H9 (cell line): ENCODE measurements around the gene RPS4Y1. TPM values are rescaled to one million over a fixed set of nuclear protein-coding genes. Genes with fewer than 3 reads are reported as not detected.
"Not testable (repeated sequence)": the region's sequence is repeated elsewhere in the genome, so short reads cannot be mapped to it uniquely, and the experiment has no call there.

Source experiments
- DNase-seq: peaks from one replicate; pipeline ENCODE4 v3.0.0-alpha.2; 2017
- H2AFZ ChIP-seq: one replicate; pipeline ENCODE4 v1.6.1; 2013; ENCODE audit warnings: mild to moderate bottlenecking, low read length, control low read depth, moderate library complexity
- H2AK5ac ChIP-seq: 2 replicates; pipeline ENCODE4 v1.6.1; 2013; ENCODE audit warnings: low read length, control low read depth, mixed read lengths; ENCODE audit not compliant: insufficient read length
- H2BK120ac ChIP-seq: one replicate; pipeline ENCODE4 v1.6.1; 2013; ENCODE audit warnings: low read depth, mild to moderate bottlenecking, low read length, control low read depth, inconsistent platforms; ENCODE audit not compliant: poor library complexity, severe bottlenecking
- H2BK12ac ChIP-seq: 2 replicates; pipeline ENCODE4 v1.6.1; 2013; ENCODE audit warnings: low read length, control low read depth, mixed read lengths, low read depth; ENCODE audit not compliant: insufficient read length
- H2BK15ac ChIP-seq: 2 replicates; pipeline ENCODE4 v1.6.1; 2013; ENCODE audit warnings: low read depth, low read length, control low read depth
- H2BK20ac ChIP-seq: one replicate; pipeline ENCODE4 v1.6.1; 2013; ENCODE audit warnings: low read depth, mild to moderate bottlenecking, low read length, control low read depth, inconsistent platforms; ENCODE audit not compliant: poor library complexity, severe bottlenecking
- H2BK5ac ChIP-seq: 2 replicates; pipeline ENCODE4 v1.6.1; 2013; ENCODE audit warnings: low read length, control low read depth, mixed read lengths; ENCODE audit not compliant: insufficient read length
- H3K14ac ChIP-seq: 2 replicates; pipeline ENCODE4 v1.6.1; 2013; ENCODE audit warnings: low read length, control low read depth; ENCODE audit not compliant: insufficient read depth
- H3K18ac ChIP-seq: 2 replicates; pipeline ENCODE4 v1.6.1; 2013; ENCODE audit warnings: low read depth, mild to moderate bottlenecking, mixed read lengths, low read length, control low read depth; ENCODE audit not compliant: insufficient read length
- H3K23ac ChIP-seq: 2 replicates; pipeline ENCODE4 v1.6.1; 2013; ENCODE audit warnings: low read length, control low read depth, mixed read lengths, low read depth; ENCODE audit not compliant: insufficient read length
- H3K23me2 ChIP-seq: 2 replicates; pipeline ENCODE4 v1.6.1; 2013; ENCODE audit warnings: low read depth, mild to moderate bottlenecking, mixed read lengths, low read length, control low read depth; ENCODE audit not compliant: insufficient read length, poor library complexity, severe bottlenecking
- H3K27ac ChIP-seq: 2 replicates; pipeline ENCODE4 v1.5.1; 2013; ENCODE audit warnings: low read length, control low read depth, mixed read lengths, low read depth; ENCODE audit not compliant: insufficient read length
- H3K27me3 ChIP-seq: 2 replicates; pipeline ENCODE4 v1.6.1; 2013; ENCODE audit warnings: low read length, control low read depth, inconsistent platforms; ENCODE audit not compliant: insufficient read depth
- H3K4ac ChIP-seq: 2 replicates; pipeline ENCODE4 v1.6.1; 2013; ENCODE audit warnings: low read depth, mild to moderate bottlenecking, control low read depth, inconsistent platforms, low read length, moderate library complexity
- H3K4me1 ChIP-seq: 2 replicates; pipeline ENCODE4 v1.6.1; 2013; ENCODE audit warnings: low read length, control low read depth, inconsistent platforms; ENCODE audit not compliant: insufficient read depth
- H3K4me2 ChIP-seq: 2 replicates; pipeline ENCODE4 v1.6.1; 2013; ENCODE audit warnings: low read length, control low read depth, mixed read lengths; ENCODE audit not compliant: insufficient read length, insufficient read depth
- H3K56ac ChIP-seq: 2 replicates; pipeline ENCODE4 v1.6.1; 2013; ENCODE audit warnings: low read depth, mild to moderate bottlenecking, mixed read lengths, low read length, control low read depth; ENCODE audit not compliant: insufficient read length
- H3K79me1 ChIP-seq: 2 replicates; pipeline ENCODE4 v1.6.1; 2013; ENCODE audit warnings: low read depth, mild to moderate bottlenecking, moderate library complexity, low read length, control low read depth, inconsistent platforms; ENCODE audit not compliant: insufficient read depth, poor library complexity, severe bottlenecking
- H3K79me2 ChIP-seq: 2 replicates; pipeline ENCODE4 v1.6.1; 2013; ENCODE audit warnings: low read length, control low read depth, inconsistent platforms; ENCODE audit not compliant: insufficient read depth
- H3K9ac ChIP-seq: 2 replicates; pipeline ENCODE4 v1.6.1; 2013; ENCODE audit warnings: low read length, control low read depth, mixed read lengths; ENCODE audit not compliant: insufficient read length; ENCODE audit errors: extremely low read depth
- H3K9me3 ChIP-seq: one replicate; pipeline ENCODE4 v1.6.1; 2013; ENCODE audit warnings: low read depth, low read length, inconsistent platforms; ENCODE audit not compliant: control insufficient read depth
- H3T11ph ChIP-seq: one replicate; pipeline ENCODE4 v1.6.1; 2013; ENCODE audit warnings: mild to moderate bottlenecking, low read length, control low read depth, inconsistent platforms
- H4K20me1 ChIP-seq: one replicate; pipeline ENCODE4 v1.6.1; 2013; ENCODE audit not compliant: control insufficient read depth, insufficient read length, insufficient read depth
- H4K5ac ChIP-seq: 2 replicates; pipeline ENCODE4 v1.6.1; 2013; ENCODE audit warnings: low read depth, mild to moderate bottlenecking, mixed read lengths, low read length, control low read depth; ENCODE audit not compliant: insufficient read length
- H4K8ac ChIP-seq: replicated peaks from 2 replicates; pipeline ENCODE4 v1.6.1; 2013; ENCODE audit warnings: low read length, control low read depth, mixed read lengths, low read depth; ENCODE audit not compliant: insufficient read length
- H4K91ac ChIP-seq: 2 replicates; pipeline ENCODE4 v1.6.1; 2013; ENCODE audit warnings: low read depth, mild to moderate bottlenecking, moderate library complexity, mixed read lengths, low read length, control low read depth; ENCODE audit not compliant: insufficient read length
- H3K27ac Mint-ChIP-seq, 3 experiments: 2 replicates in 2 of 3; 3 replicates in 1 of 3; pipeline ENCODE4 v1.8.0; 2020 to 2021; ENCODE audit warnings: mixed read lengths in 3 of 3, mild to moderate bottlenecking in 1 of 3, moderate library complexity in 1 of 3
- H3K27me3 Mint-ChIP-seq: 2 replicates; pipeline ENCODE4 v1.8.0; 2021; ENCODE audit warnings: low read depth, mild to moderate bottlenecking, moderate library complexity, mixed read lengths
- H3K36me3 Mint-ChIP-seq, 3 experiments: 2 replicates in 2 of 3; 3 replicates in 1 of 3; pipeline ENCODE4 v1.8.0; 2020 to 2021; ENCODE audit warnings: low read depth in 3 of 3, mixed read lengths in 3 of 3; ENCODE audit not compliant: insufficient read depth in 1 of 3
- H3K4me1 Mint-ChIP-seq, 2 experiments: 2 replicates each; pipeline ENCODE4 v1.8.0; 2020; ENCODE audit warnings: mixed read lengths in 2 of 2
- H3K4me3 Mint-ChIP-seq, 2 experiments: 2 replicates in 1 of 2; 3 replicates in 1 of 2; pipeline ENCODE4 v1.8.0; 2020 to 2021; ENCODE audit warnings: mild to moderate bottlenecking in 2 of 2, mixed read lengths in 2 of 2, moderate library complexity in 1 of 2
- H3K9me3 Mint-ChIP-seq, 2 experiments: 2 replicates in 1 of 2; 3 replicates in 1 of 2; pipeline ENCODE4 v1.8.0; 2020; ENCODE audit warnings: mild to moderate bottlenecking in 2 of 2, mixed read lengths in 2 of 2, moderate library complexity in 1 of 2
- WGBS: extraction: QIAGEN DNeasy Blood & Tissue Kit; methylation state at CpG from one replicate; pipeline ENCODE4 v1.1.7; 2013; ENCODE audit warnings: missing lambda C conversion rate, low lambda C conversion rate, mixed read lengths; ENCODE audit not compliant: insufficient read length; ENCODE audit errors: extremely low coverage; 5-methylcytosine and 5-hydroxymethylcytosine counted together
- total RNA-seq: library from RNA; stranded (reverse); gene quantifications from 2 replicates; pipeline ENCODE4 v1.2.1, GENCODE V29; 2021
- TF ChIP-seq, protein P1 (sequence below): fragments of 200-600 bp; sonication (generic); conservative IDR thresholded peaks from 3 replicates; pipeline ENCODE4 v1.8.0; 2021; ENCODE audit warnings: antibody characterized with exemption, mild to moderate bottlenecking

The RPS4Y1 gene
- total RNA-seq, 1 experiment from 2014 or later = not detected

DNA sequence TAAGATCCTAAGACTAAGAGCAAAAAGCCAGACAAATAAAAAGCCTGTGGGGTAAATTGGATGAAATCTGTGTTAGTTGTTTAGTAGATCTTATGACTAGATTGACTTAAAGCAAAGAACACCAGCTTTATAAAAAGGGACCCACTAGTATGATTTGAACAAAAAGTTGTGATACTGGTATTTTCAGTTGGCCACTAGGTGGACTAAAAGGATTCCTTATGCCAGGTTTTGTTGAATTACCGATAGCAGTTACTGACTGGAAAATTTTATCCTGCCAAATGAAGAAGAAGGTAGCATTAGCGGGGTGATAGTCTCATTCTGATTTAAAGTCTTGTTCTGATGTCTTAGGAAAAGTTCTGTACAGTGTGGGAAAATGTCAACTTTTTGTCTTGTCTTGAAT is 41.2 kb upstream of the RPS4Y1 start:
- TF ChIP-seq, protein P1, sequence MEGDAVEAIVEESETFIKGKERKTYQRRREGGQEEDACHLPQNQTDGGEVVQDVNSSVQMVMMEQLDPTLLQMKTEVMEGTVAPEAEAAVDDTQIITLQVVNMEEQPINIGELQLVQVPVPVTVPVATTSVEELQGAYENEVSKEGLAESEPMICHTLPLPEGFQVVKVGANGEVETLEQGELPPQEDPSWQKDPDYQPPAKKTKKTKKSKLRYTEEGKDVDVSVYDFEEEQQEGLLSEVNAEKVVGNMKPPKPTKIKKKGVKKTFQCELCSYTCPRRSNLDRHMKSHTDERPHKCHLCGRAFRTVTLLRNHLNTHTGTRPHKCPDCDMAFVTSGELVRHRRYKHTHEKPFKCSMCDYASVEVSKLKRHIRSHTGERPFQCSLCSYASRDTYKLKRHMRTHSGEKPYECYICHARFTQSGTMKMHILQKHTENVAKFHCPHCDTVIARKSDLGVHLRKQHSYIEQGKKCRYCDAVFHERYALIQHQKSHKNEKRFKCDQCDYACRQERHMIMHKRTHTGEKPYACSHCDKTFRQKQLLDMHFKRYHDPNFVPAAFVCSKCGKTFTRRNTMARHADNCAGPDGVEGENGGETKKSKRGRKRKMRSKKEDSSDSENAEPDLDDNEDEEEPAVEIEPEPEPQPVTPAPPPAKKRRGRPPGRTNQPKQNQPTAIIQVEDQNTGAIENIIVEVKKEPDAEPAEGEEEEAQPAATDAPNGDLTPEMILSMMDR = no peak
- Histone ChIP-seq H2BK15ac (no peak overlapping the region), H3K23ac (no peak overlapping the region), H2BK5ac (no peak overlapping the region), H4K91ac (no peak overlapping the region), H3K23me2 (no peaks in the 10 kb centered on the region), H4K20me1 (no peaks in the 10 kb centered on the region), H3K4me2 (no peak overlapping the region), H2BK20ac (no peak overlapping the region), H4K5ac (no peak overlapping the region), H2BK120ac (no peak overlapping the region), H3K27ac (no peak overlapping the region), H3K4ac (no peak overlapping the region), H3K79me1 (no peaks in the 10 kb centered on the region), H3K27me3 (no peaks in the 10 kb centered on the region), H4K8ac (no peak overlapping the region), H2AFZ (no peak overlapping the region), H3K9me3 (no peaks in the 10 kb centered on the region), H3K4me1 (no peaks in the 10 kb centered on the region), H3K9ac (no peak overlapping the region), H3T11ph (no peak overlapping the region), H2BK12ac (no peak overlapping the region), H3K56ac (no peak overlapping the region), H3K18ac (no peak overlapping the region), H3K79me2 (no peaks in the 10 kb centered on the region), H3K14ac (no peak overlapping the region), H2AK5ac (no peak overlapping the region)
- DNase-seq = no peak
- no peaks in the 10 kb centered on the region for H3K27me3 Mint-ChIP-seq
- no CpG with 5 or more reads among the region's 2 CpGs for WGBS
- no peak overlapping the region for H3K27ac Mint-ChIP-seq
- H3K36me3 Mint-ChIP-seq = no peaks in the 10 kb centered on the region
- H3K9me3 Mint-ChIP-seq = no peaks in the 10 kb centered on the region
- H3K4me3 Mint-ChIP-seq = no peak overlapping the region
- no peaks in the 10 kb centered on the region for H3K4me1 Mint-ChIP-seq

DNA sequence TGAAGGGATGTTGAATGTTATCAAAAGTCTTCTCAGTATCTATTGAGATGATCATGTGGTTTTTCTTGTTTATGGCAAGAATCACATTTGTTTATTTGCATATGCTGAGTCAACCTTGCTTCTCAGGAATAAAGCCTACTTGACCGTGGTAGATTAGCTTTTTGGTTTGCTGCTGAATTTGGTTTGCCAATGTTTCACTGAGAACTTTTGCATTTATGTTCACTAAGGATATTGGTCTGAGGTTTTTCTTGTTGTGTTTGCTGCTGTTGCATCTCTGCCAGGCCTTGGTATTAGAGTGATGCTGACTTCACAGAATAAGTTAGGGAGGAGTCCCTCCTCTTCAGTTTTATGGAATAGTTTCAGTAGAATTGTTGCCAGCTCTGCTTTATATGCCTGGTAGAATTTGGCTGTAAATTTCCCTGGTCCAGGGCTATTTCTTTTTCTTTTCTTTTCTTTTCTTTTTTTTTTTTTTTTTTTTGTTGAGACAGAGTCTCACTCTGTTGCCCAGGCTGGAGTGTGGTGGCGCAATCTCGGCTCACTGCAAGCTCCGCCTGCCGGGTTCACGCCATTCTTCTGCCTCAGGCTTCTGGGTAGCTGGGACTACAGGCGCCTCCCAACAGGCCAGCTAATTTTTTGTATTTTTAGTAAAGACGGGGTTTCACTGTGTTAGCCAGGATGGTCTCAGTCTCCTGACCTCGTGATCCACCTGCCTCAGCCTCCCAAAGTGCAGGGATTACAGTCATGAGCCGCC is 24.1 kb upstream of the RPS4Y1 start:
- not testable (repeated sequence) for H3K9ac ChIP-seq, H2BK15ac ChIP-seq, H3K79me2 ChIP-seq, H3K4me1 Mint-ChIP-seq, H3K23me2 ChIP-seq, H3K27ac Mint-ChIP-seq, H3K4ac ChIP-seq, H3K4me3 Mint-ChIP-seq, H4K8ac ChIP-seq, H2BK5ac ChIP-seq, H2BK12ac ChIP-seq, H4K5ac ChIP-seq, H3K14ac ChIP-seq, H3T11ph ChIP-seq, H3K27ac ChIP-seq, H2AK5ac ChIP-seq, H3K9me3 Mint-ChIP-seq, H2AFZ ChIP-seq, DNase-seq, H3K4me2 ChIP-seq, H2BK20ac ChIP-seq, H3K27me3 ChIP-seq, H2BK120ac ChIP-seq, H3K56ac ChIP-seq, H3K9me3 ChIP-seq, H3K36me3 Mint-ChIP-seq, H4K91ac ChIP-seq, H3K27me3 Mint-ChIP-seq, H3K23ac ChIP-seq, H3K4me1 ChIP-seq, H3K79me1 ChIP-seq, H3K18ac ChIP-seq, H4K20me1 ChIP-seq
- WGBS = no CpG with 5 or more reads among the region's 10 CpGs
